GM12878 (cell line): ENCODE measurements around the gene ZFP36. TPM values are rescaled to one million over a fixed set of nuclear protein-coding genes. Genes with fewer than 3 reads are reported as not detected.

ENCODE experiments used
- ATAC-seq: fragments of 200-7000 bp; cut with Tn5 transposase; 3 replicates; pipeline ENCODE4 v1.9.1; 2020; ENCODE audit warnings: mild to moderate bottlenecking, moderate library complexity
- BruUV-seq: library from RNA; stranded (reverse); fragments of 400-500 nt; replicated peaks from 2 replicates; lab custom pipeline; 2021; lab: Mats Ljungman, UMichigan
- CTCF ChIA-PET: fragments of 300-600 bp; sonication (Branson Sonifier 250); formaldehyde crosslinking; extraction: SDS; loops from one replicate; lab custom pipeline; 2021; ENCODE audit warnings: inconsistent platforms; lab: Yijun Ruan, JAX
- POLR2A ChIA-PET: fragments of 350-600 bp; formaldehyde crosslinking; extraction: SDS; loops from one replicate; lab custom pipeline; 2021; ENCODE audit warnings: inconsistent platforms; lab: Charles Lee
- RAD21 ChIA-PET: fragments of 300-600 bp; sonication (Branson Sonifier 250); formaldehyde crosslinking; loops from one replicate; lab custom pipeline; 2023; ENCODE audit warnings: antibody characterized with exemption; ENCODE audit not compliant: unreplicated experiment; lab: Charles Lee
- SMC1A ChIA-PET: fragments of 300-600 bp; sonication (Branson Sonifier 250); formaldehyde crosslinking; loops from one replicate; lab custom pipeline; 2023; ENCODE audit not compliant: unreplicated experiment, uncharacterized antibody; lab: Charles Lee
- DNase-seq: peaks from one replicate; pipeline ENCODE4 v3.0.0-alpha.2; 2011; ENCODE audit warnings: low read depth, low spot score
- FAIRE-seq: peaks from 3 replicates; lab custom pipeline; 2011; peaks lifted over from hg19 to GRCh38; lab: Jason Lieb, UNC
- H2AFZ ChIP-seq: 2 replicates; pipeline ENCODE4 v1.6.0; 2011; ENCODE audit warnings: low read depth, low read length, control low read depth; ENCODE audit not compliant: control insufficient read depth
- H3K27ac ChIP-seq: 2 replicates; pipeline ENCODE4 v1.5.1; 2011; ENCODE audit warnings: control low read depth; ENCODE audit not compliant: control insufficient read depth, insufficient read depth
- H3K27me3 ChIP-seq, 2 experiments: replicated peaks in 1 of 2; 2 replicates each; pipeline versions ENCODE4 v1.6.0 to v1.6.1; 2011; ENCODE audit warnings: low read length in 1 of 2; ENCODE audit not compliant: control insufficient read depth in 2 of 2, insufficient read depth in 2 of 2
- H3K36me3 ChIP-seq, 2 experiments: 2 replicates each; pipeline ENCODE4 v1.5.1; 2011; ENCODE audit warnings: low read length in 1 of 2; ENCODE audit not compliant: control insufficient read depth in 2 of 2, insufficient read depth in 2 of 2
- H3K4me1 ChIP-seq: 2 replicates; pipeline ENCODE4 v1.6.1; 2011; ENCODE audit warnings: mild to moderate bottlenecking, low read length, moderate library complexity, mixed read lengths; ENCODE audit not compliant: control insufficient read depth, insufficient read depth
- H3K4me2 ChIP-seq: 2 replicates; pipeline ENCODE4 v1.6.0; 2011; ENCODE audit warnings: control low read depth; ENCODE audit not compliant: control insufficient read depth, insufficient read depth
- H3K4me3 ChIP-seq: fragments of 200-600 bp; sonication (generic); 2 replicates; pipeline ENCODE4 v1.5.1; 2016
- H3K79me2 ChIP-seq: 2 replicates; pipeline ENCODE4 v1.6.0; 2011; ENCODE audit warnings: low read length; ENCODE audit not compliant: control insufficient read depth, insufficient read depth
- H3K9ac ChIP-seq: 2 replicates; pipeline ENCODE4 v1.8.0; 2011; ENCODE audit warnings: low read length, control low read depth, mixed read lengths; ENCODE audit not compliant: control insufficient read depth, insufficient read depth
- H3K9me3 ChIP-seq: replicated peaks from 3 replicates; pipeline ENCODE4 v1.5.1; 2011; ENCODE audit warnings: mild to moderate bottlenecking, low read length; ENCODE audit not compliant: control insufficient read depth, insufficient read depth
- H4K20me1 ChIP-seq: 2 replicates; pipeline ENCODE4 v1.6.0; 2011; ENCODE audit not compliant: control insufficient read depth, insufficient read depth
- CBX3 ChIP-seq: fragments of 200-600 bp; sonication (generic); IDR thresholded peaks from 2 replicates; pipeline ENCODE4 v1.6.1; 2016; ENCODE audit warnings: low read depth, borderline replicate concordance
- CTCF ChIP-seq, 3 experiments: IDR thresholded peaks in 2 of 3; conservative IDR thresholded peaks in 1 of 3; 2 replicates each; pipeline ENCODE4 v1.5.1; 2011; ENCODE audit warnings: low read depth in 3 of 3, low read length in 3 of 3, mild to moderate bottlenecking in 3 of 3, control low read depth in 2 of 3, moderate library complexity in 2 of 3, inconsistent platforms in 1 of 3, mixed read lengths in 1 of 3; ENCODE audit not compliant: control insufficient read depth in 2 of 3, insufficient read depth in 1 of 3; ENCODE audit errors: extremely low read depth in 1 of 3
- EZH2 ChIP-seq: IDR thresholded peaks from 2 replicates; pipeline ENCODE4 v1.6.1; 2012; ENCODE audit warnings: low read depth, mild to moderate bottlenecking, control low read depth, inconsistent platforms, low read length, borderline replicate concordance; ENCODE audit not compliant: control insufficient read depth
- MXI1 ChIP-seq: fragments of 150-350 bp; IDR thresholded peaks from 2 replicates; pipeline ENCODE4 v1.6.1; 2011; ENCODE audit warnings: low read depth, mild to moderate bottlenecking, inconsistent platforms, low read length, improper control_type of control experiment
- NKRF ChIP-seq: fragments of 450-650 bp; conservative IDR thresholded peaks from 2 replicates; pipeline ENCODE4 v1.6.1; 2017; ENCODE audit warnings: mild to moderate bottlenecking, moderate library complexity
- RAD21 ChIP-seq: IDR thresholded peaks from 2 replicates; pipeline ENCODE4 v1.6.1; 2011; ENCODE audit warnings: mild to moderate bottlenecking, low read depth, low read length, moderate library complexity; ENCODE audit not compliant: insufficient read depth
- SMARCA5 ChIP-seq: fragments of 450-650 bp; IDR thresholded peaks from 2 replicates; pipeline ENCODE4 v1.6.1; 2017; ENCODE audit warnings: mild to moderate bottlenecking
- ZBTB4 ChIP-seq: fragments of 450-650 bp; formaldehyde crosslinking; IDR thresholded peaks from 2 replicates; pipeline ENCODE4 v1.4.0; 2022; ENCODE audit warnings: mild to moderate bottlenecking, moderate library complexity
- ZNF217 ChIP-seq: fragments of 450-650 bp; IDR thresholded peaks from 2 replicates; pipeline ENCODE4 v1.6.1; 2017; ENCODE audit warnings: antibody characterized with exemption, mild to moderate bottlenecking
- ZNF384 ChIP-seq: IDR thresholded peaks from 2 replicates; pipeline ENCODE4 v1.6.1; 2012; ENCODE audit warnings: low read depth, mild to moderate bottlenecking, low read length, improper control_type of control experiment, borderline replicate concordance
- WGBS: methylation state at CpG from one replicate; pipeline ENCODE4 v1.1.6; 2016; ENCODE audit warnings: low lambda C conversion rate; ENCODE audit not compliant: insufficient replicate concordance, insufficient coverage; ENCODE audit errors: missing lambda C conversion rate; 5-methylcytosine and 5-hydroxymethylcytosine counted together
- in situ Hi-C: fragments of 300-500 bp; cut with MboI; formaldehyde crosslinking; loops from 9 replicates; pipeline ENCODE4 v1.14.3; 2018; ENCODE audit warnings: mixed read lengths
- intact Hi-C: fragments of 100-400 bp; cut with micrococcal nuclease; formaldehyde crosslinking; loops from one replicate; pipeline ENCODE4 v1.14.2; 2022; ENCODE audit not compliant: unreplicated experiment
- polyA plus RNA-seq, 11 experiments: library from polyadenylated mRNA; depleted of rRNA in 4 of 11; unstranded in 6 of 11; stranded (reverse) in 5 of 11; fragments of >200 nt; fragmentation: Nextera tagmentation in 4 of 11; fragmentation: Illumina TruSeq in 1 of 11; extraction: Ambion mirVana in 4 of 11; extraction: Trizol in 1 of 11; gene quantifications; 1 replicate in 1 of 11; 2 replicates in 10 of 11; pipeline versions ENCODE4 v1.2.1 to v1.2.3, GENCODE V29; 2011 to 2016; ENCODE audit warnings: inconsistent platforms in 2 of 11, missing spikeins in 2 of 11, low read depth in 1 of 11
- total RNA-seq, 4 experiments: library from RNA; depleted of rRNA in 3 of 4; stranded (reverse); fragments of >200 nt in 3 of 4; fragmentation: Illumina TruSeq in 1 of 4; extraction: Trizol in 1 of 4; gene quantifications; 2 replicates each; pipeline versions ENCODE4 v1.2.1 to v1.2.3, GENCODE V29; 2013 to 2021

Gene ZFP36
- total and polyA plus RNA-seq, 10 of the 15 experiments (the other 5 are each of a cell fraction or from before 2014, with no cell fraction given), result 5.3 to 55.0 (median 18.1) TPM

GRCh38 chr19:39411832-39412099, 5.1 kb downstream of the ZFP36 start:
- Histone ChIP-seq H3K27me3 (no peaks in the 10 kb centered on the region), H3K4me2 (peak overlapping the region; percentile 77), H2AFZ (no peak overlapping the region), H3K27ac (peak overlapping the region; percentile 100), H3K9ac (no peak overlapping the region; the same call in 1 of the 2 replicates), H3K36me3 (peaks cover 2 to 6% of the 10 kb centered on the region in 2 experiments; a peak in 2 of 4 replicates), H4K20me1 (no peaks in the 10 kb centered on the region), H3K4me1 (peaks cover 15% of the 10 kb centered on the region), H3K79me2 (peaks cover 62% of the 10 kb centered on the region), H3K4me3 (peak overlapping the region; percentile 4; the same call in 1 of the 2 replicates), H3K9me3 (no peaks in the 10 kb centered on the region)
- ChIA-PET SMC1A (interaction anchor here (1.0 to 2.3 kb wide), 12 partner anchors 13 to 290 kb away, joined by 3 to 146 read pairs (median 4); partner anchors contain the start of genes EID2B, MED29, PAF1 and RPS16), CTCF (interaction anchor here (0.7 to 2.3 kb wide), 23 partner anchors 9 to 302 kb away, joined by 3 to 218 read pairs (median 4); partner anchors contain the start of genes DLL3, EID2B, GMFG and MED29), RAD21 (interaction anchor here (0.6 to 2.3 kb wide), 16 partner anchors 12 to 289 kb away, joined by 3 to 159 read pairs (median 4); partner anchors contain the start of genes EID2B, GMFG, MED29 and PAF1), POLR2A (interaction anchor here (1.0 to 2.3 kb wide), 8 partner anchors 8 to 77 kb away, joined by 4 to 40 read pairs (median 6); partner anchors contain the start of genes GMFG, MED29, PAF1 and RPS16)
- no TSS peak for BruUV-seq
- ATAC-seq (peak; percentile 39), FAIRE-seq (peak; percentile 97), DNase-seq (peak; percentile 89)
- in situ Hi-C loops (loop anchor here (5.0 kb wide), 1 partner anchor 289 kb away; no protein-coding TSS in a partner anchor), intact Hi-C loops (loop anchor here (1.0 to 10.0 kb wide), 9 partner anchors 10 to 379 kb away; partner anchors contain the start of genes EID2B, FBXO27, PAK4 and SAMD4B)
- 0% methylated on average over 7 of the region's 7 CpGs for WGBS
- TF ChIP-seq ZBTB4 (CRISPR knock-in tag) (0 out of 2 replicates have a peak, but pooled peaks have one; percentile 7), ZNF217 (0 out of 2 replicates have a peak, but pooled peaks have one; percentile 97), SMARCA5 (peak; percentile 95; the same call in 1 of the 2 replicates), CTCF (IDR thresholded peaks at IDR 0.05 in 2 of 3, conservative IDR thresholded peaks at IDR 0.05 in 1 of 3; ENCODE audit: control insufficient read depth in 2 of 3, extremely low read depth in 1 of 3, insufficient read depth in 1 of 3, low read depth in 3 of 3, low read length in 3 of 3) (peak; percentile 85 to 95 (median 94); a peak in 5 of 6 replicates), CBX3 (no peak), RAD21 (peak; percentile 96), ZNF384 (no peak), EZH2 (no peak), NKRF (peak; percentile 66; the same call in 1 of the 2 replicates), MXI1 (peak; percentile 80; the same call in 1 of the 2 replicates)
